H1 (cell line): ENCODE data around the gene ANKRD9. TPM values are rescaled to one million over a fixed set of nuclear protein-coding genes. Genes with fewer than 3 reads are reported as not detected.

Experiments
- CTCF ChIA-PET: fragments of 300-600 bp; sonication (Branson Sonifier 250); formaldehyde crosslinking; loops from one replicate; lab custom pipeline; 2021; ENCODE audit not compliant: partially characterized antibody; lab: Charles Lee
- POLR2A ChIA-PET: fragments of 300-600 bp; sonication (Branson Sonifier 250); formaldehyde crosslinking; loops from one replicate; lab custom pipeline; 2021; ENCODE audit warnings: inconsistent platforms; ENCODE audit not compliant: partially characterized antibody; lab: Charles Lee
- DNase-seq, 2 experiments: peaks; one replicate each; pipeline versions ENCODE4 v3.0.0 to v3.0.0-alpha.2; 2010 to 2022; ENCODE audit warnings: low spot score in 2 of 2, low read depth in 1 of 2, mixed read lengths in 1 of 2
- FAIRE-seq: peaks from 2 replicates; lab custom pipeline; 2011; peaks lifted over from hg19 to GRCh38; lab: Jason Lieb, UNC
- H2AFZ ChIP-seq: 2 replicates; pipeline ENCODE4 v1.8.1; 2012; ENCODE audit warnings: low read length, inconsistent platforms
- H2AK5ac ChIP-seq: 2 replicates; pipeline ENCODE4 v1.6.1; 2013; ENCODE audit warnings: low read depth, low read length
- H2BK120ac ChIP-seq: replicated peaks from 2 replicates; pipeline ENCODE3; 2013; ENCODE audit warnings: low read depth, low read length, inconsistent platforms
- H2BK12ac ChIP-seq: 2 replicates; pipeline ENCODE4 v1.6.1; 2013; ENCODE audit warnings: low read depth, low read length
- H2BK15ac ChIP-seq: 2 replicates; pipeline ENCODE4 v1.6.1; 2013; ENCODE audit warnings: low read length
- H2BK20ac ChIP-seq: 2 replicates; pipeline ENCODE4 v1.6.1; 2013; ENCODE audit warnings: low read length
- H2BK5ac ChIP-seq: 2 replicates; pipeline ENCODE4 v1.6.1; 2013; ENCODE audit warnings: low read depth, low read length
- H3K14ac ChIP-seq: 2 replicates; pipeline ENCODE4 v1.6.1; 2013; ENCODE audit warnings: inconsistent platforms; ENCODE audit not compliant: insufficient read length
- H3K18ac ChIP-seq: 2 replicates; pipeline ENCODE4 v1.6.1; 2013; ENCODE audit warnings: low read length; ENCODE audit errors: extremely low read depth
- H3K23ac ChIP-seq: 2 replicates; pipeline ENCODE4 v1.6.1; 2013; ENCODE audit warnings: inconsistent platforms; ENCODE audit not compliant: insufficient read length
- H3K23me2 ChIP-seq: 2 replicates; pipeline ENCODE4 v1.6.1; 2013; ENCODE audit warnings: low read depth, low read length
- H3K27ac ChIP-seq: 2 replicates; pipeline ENCODE4 v1.6.1; 2011; ENCODE audit warnings: low read depth, low read length, inconsistent platforms
- H3K27me3 ChIP-seq, 4 experiments: replicated peaks in 1 of 4; 1 replicate in 1 of 4; 2 replicates in 3 of 4; pipeline versions ENCODE4 v1.6.1 to v1.8.1; 2011 to 2013; ENCODE audit warnings: low read length in 3 of 4, mild to moderate bottlenecking in 3 of 4, inconsistent platforms in 2 of 4, mixed read lengths in 2 of 4, moderate library complexity in 1 of 4; ENCODE audit not compliant: control insufficient read depth in 3 of 4, insufficient read depth in 3 of 4; ENCODE audit errors: extremely low read depth in 1 of 4
- H3K36me3 ChIP-seq, 4 experiments: 2 replicates each; pipeline versions ENCODE4 v1.6.1 to v1.8.1; 2011 to 2013; ENCODE audit warnings: mild to moderate bottlenecking in 4 of 4, low read length in 3 of 4, moderate library complexity in 2 of 4, control low read depth in 1 of 4, inconsistent platforms in 1 of 4; ENCODE audit not compliant: insufficient read depth in 4 of 4, control insufficient read depth in 2 of 4
- H3K4ac ChIP-seq: replicated peaks from 2 replicates; pipeline ENCODE3; 2013; ENCODE audit warnings: low read length, low read depth, mixed read lengths, inconsistent platforms; ENCODE audit not compliant: insufficient read length
- H3K4me1 ChIP-seq, 4 experiments: replicated peaks in 1 of 4; 1 replicate in 1 of 4; 2 replicates in 3 of 4; pipeline versions ENCODE4 v1.6.1 to v1.8.1; 2011 to 2013; ENCODE audit warnings: low read length in 3 of 4, inconsistent platforms in 2 of 4, mixed read lengths in 1 of 4; ENCODE audit not compliant: insufficient read depth in 4 of 4, control insufficient read depth in 3 of 4
- H3K4me2 ChIP-seq, 2 experiments: 2 replicates each; pipeline versions ENCODE4 v1.6.1 to v1.8.1; 2011 to 2013; ENCODE audit warnings: low read depth in 2 of 2, low read length in 2 of 2, control low read depth in 1 of 2, inconsistent platforms in 1 of 2, mild to moderate bottlenecking in 1 of 2; ENCODE audit not compliant: insufficient read depth in 1 of 2
- H3K4me3 ChIP-seq, 4 experiments: fragments of 200-600, 300-600 bp in 1 of 4; sonication (generic), shearing (Covaris generic), sonication (Bioruptor Twin) in 1 of 4; 2 replicates each; pipeline versions ENCODE4 v1.5.1 to v1.8.1; 2011 to 2016; ENCODE audit warnings: low read length in 4 of 4, low read depth in 3 of 4, control low read depth in 2 of 4, inconsistent platforms in 2 of 4, mild to moderate bottlenecking in 2 of 4, mixed read lengths in 1 of 4, moderate library complexity in 1 of 4; ENCODE audit not compliant: insufficient read depth in 2 of 4; ENCODE audit errors: extremely low read depth in 1 of 4
- H3K56ac ChIP-seq: replicated peaks from 2 replicates; pipeline ENCODE3; 2013; ENCODE audit warnings: low read depth, mild to moderate bottlenecking, mixed read lengths, low read length, inconsistent platforms; ENCODE audit not compliant: insufficient read length
- H3K79me1 ChIP-seq: 2 replicates; pipeline ENCODE4 v1.6.1; 2013; ENCODE audit warnings: low read depth, low read length, control low read depth
- H3K79me2 ChIP-seq, 2 experiments: 2 replicates each; pipeline versions ENCODE4 v1.6.1 to v1.8.1; 2012 to 2013; ENCODE audit warnings: low read length in 2 of 2, mild to moderate bottlenecking in 2 of 2, inconsistent platforms in 1 of 2; ENCODE audit not compliant: insufficient read depth in 2 of 2, control insufficient read depth in 1 of 2
- H3K9ac ChIP-seq, 4 experiments: replicated peaks in 1 of 4; 1 replicate in 1 of 4; 2 replicates in 3 of 4; pipeline versions ENCODE4 v1.6.1 to v1.8.1; 2011 to 2013; ENCODE audit warnings: low read depth in 3 of 4, low read length in 3 of 4, control low read depth in 2 of 4, mild to moderate bottlenecking in 2 of 4, moderate library complexity in 2 of 4, inconsistent platforms in 1 of 4; ENCODE audit errors: extremely low read depth in 1 of 4
- H3K9me3 ChIP-seq, 2 experiments: 2 replicates each; pipeline versions ENCODE4 v1.6.1 to v1.8.1; 2012 to 2013; ENCODE audit warnings: mild to moderate bottlenecking in 2 of 2, moderate library complexity in 2 of 2, control low read depth in 1 of 2, inconsistent platforms in 1 of 2, low read depth in 1 of 2, low read length in 1 of 2, mixed read lengths in 1 of 2; ENCODE audit not compliant: insufficient read depth in 2 of 2
- H4K20me1 ChIP-seq, 2 experiments: replicated peaks in 1 of 2; 2 replicates each; pipeline versions ENCODE3 to v1.8.1; 2011 to 2013; ENCODE audit warnings: inconsistent platforms in 2 of 2, low read length in 2 of 2, mild to moderate bottlenecking in 1 of 2; ENCODE audit not compliant: insufficient read depth in 2 of 2, control insufficient read depth in 1 of 2
- H4K5ac ChIP-seq: 2 replicates; pipeline ENCODE4 v1.6.1; 2013; ENCODE audit warnings: low read length, low read depth, mixed read lengths, inconsistent platforms; ENCODE audit not compliant: insufficient read length
- H4K8ac ChIP-seq: 2 replicates; pipeline ENCODE4 v1.8.0; 2013; ENCODE audit warnings: mild to moderate bottlenecking, moderate library complexity, low read length, inconsistent platforms; ENCODE audit not compliant: insufficient read depth; ENCODE audit errors: extremely low read depth
- H4K91ac ChIP-seq: replicated peaks from 2 replicates; pipeline ENCODE3; 2013; ENCODE audit warnings: low read length, mixed read lengths, inconsistent platforms; ENCODE audit not compliant: insufficient read length
- SP2 ChIP-seq: IDR thresholded peaks from 2 replicates; pipeline ENCODE4 v1.6.1; 2012; ENCODE audit warnings: mild to moderate bottlenecking, low read length, inconsistent platforms
- WGBS, 2 experiments: shearing (Covaris generic) in 1 of 2; methylation state at CpG; one replicate each; pipeline versions ENCODE4 v1.1.6 to v1.1.7; 2013 to 2015; ENCODE audit warnings: low lambda C conversion rate in 2 of 2, mixed read lengths in 2 of 2, inconsistent platforms in 1 of 2, low coverage in 1 of 2, missing lambda C conversion rate in 1 of 2; ENCODE audit not compliant: insufficient replicate concordance in 2 of 2, insufficient coverage in 1 of 2, insufficient read length in 1 of 2; ENCODE audit errors: extremely low coverage in 1 of 2, missing lambda C conversion rate in 1 of 2; 5-methylcytosine and 5-hydroxymethylcytosine counted together
- polyA plus RNA-seq, 7 experiments: library from polyadenylated mRNA; depleted of rRNA in 3 of 7; stranded (reverse) in 5 of 7; unstranded in 2 of 7; fragments of >200 nt in 5 of 7; fragments of 200-250 nt in 2 of 7; gene quantifications; 1 replicate in 5 of 7; 2 replicates in 1 of 7; 4 replicates in 1 of 7; pipeline versions ENCODE4 v1.2.1 to v1.2.3, GENCODE V29; 2011 to 2013; ENCODE audit warnings: missing spikeins in 2 of 7, mixed read lengths in 2 of 7
- total RNA-seq: library from RNA; stranded (reverse); fragmentation: NEBNext Ultra II Directional; extraction: Animal tissue kit (Norgen Biotek cat#: 25700); gene quantifications from 2 replicates; pipeline ENCODE4 v1.2.1, GENCODE V29; 2021
- TF ChIP-seq, protein P1 (sequence below): IDR thresholded peaks from 2 replicates; pipeline ENCODE4 v1.6.1; 2012; ENCODE audit warnings: inconsistent platforms
- TF ChIP-seq, protein P2 (sequence below): IDR thresholded peaks from 2 replicates; pipeline ENCODE4 v1.6.1; 2012; ENCODE audit warnings: inconsistent platforms

The ANKRD9 gene
- total and polyA plus RNA-seq, 2 of the 8 experiments (the other 6 are each of a cell fraction or from before 2014, with no cell fraction given), result 37.0 to 41.8 TPM

DNA sequence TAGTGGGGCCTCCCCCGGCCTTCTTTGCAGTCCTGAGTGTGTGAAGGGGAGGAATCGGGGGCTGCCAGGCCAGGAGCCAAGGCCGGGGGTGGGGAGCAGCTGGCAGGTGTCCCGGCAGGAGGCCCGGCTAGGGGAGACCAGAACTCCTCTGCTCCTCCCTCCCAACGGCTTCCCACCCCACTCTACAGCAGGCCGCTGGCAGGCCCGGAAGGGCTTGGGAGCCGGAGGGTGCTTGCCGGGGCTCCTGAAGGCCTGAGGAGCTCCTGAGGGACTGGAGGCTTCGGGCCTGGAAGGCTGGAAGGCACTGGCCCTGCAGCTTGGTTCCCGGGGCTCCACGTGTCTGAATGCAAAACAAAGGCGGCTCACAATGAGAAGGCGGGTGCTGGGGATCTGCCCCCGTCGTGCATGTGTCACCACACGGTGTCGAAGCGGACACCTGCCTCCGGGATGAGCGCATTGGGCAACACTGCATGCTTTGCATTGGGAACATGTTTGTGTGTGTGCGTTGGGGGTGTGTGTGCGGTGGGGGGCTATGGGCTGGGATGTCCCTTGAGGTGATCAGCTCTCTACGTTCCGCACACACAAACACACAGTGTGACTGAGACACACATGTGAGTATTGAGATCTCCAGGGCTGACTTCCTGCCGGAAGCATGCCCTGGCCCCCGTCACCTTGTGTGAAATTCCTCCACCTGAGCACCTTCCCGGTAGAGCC lies 30.9 kb upstream of the ANKRD9 start:
- ChIA-PET POLR2A (interaction anchor here (0.9 to 8.5 kb wide), 4 partner anchors 11 to 45 kb away, joined by 4 to 50 read pairs (median 5); no protein-coding TSS in a partner anchor), CTCF (interaction anchor here (0.6 to 3.7 kb wide), 8 partner anchors 13 to 54 kb away, joined by 3 to 15 read pairs (median 5); no protein-coding TSS in a partner anchor)
- H3K4me1 ChIP-seq, result peaks cover 0 to 16% (median 12%) of the 10 kb centered on the region in 4 experiments; a peak in 6 of 7 replicates

More for the DNA sequence above, 30.9 kb upstream of the ANKRD9 start:
- Histone ChIP-seq H3K4me2 (no peak overlapping the region), H4K8ac (no peak overlapping the region), H3K14ac (no peak overlapping the region), H2BK120ac (no peak overlapping the region), H3K27ac (no peak overlapping the region), H3K36me3 (no peaks in the 10 kb centered on the region), H3K27me3 (peaks cover 0 to 7% (median 4%) of the 10 kb centered on the region in 4 experiments; a peak in 4 of 7 replicates), H3K4me3 (no peak overlapping the region), H4K91ac (peak overlapping the region; percentile 91), H3K23me2 (peaks cover 3% of the 10 kb centered on the region; the same call in 1 of the 2 replicates), H3K56ac (no peak overlapping the region), H3K79me2 (no peaks in the 10 kb centered on the region), H2AFZ (0 out of 2 replicates have a peak overlapping the region, but pooled peaks have one; percentile 28), H3K79me1 (no peaks in the 10 kb centered on the region), H4K5ac (peak overlapping the region; percentile 54), H2BK20ac (peak overlapping the region; percentile 24; the same call in 1 of the 2 replicates), H3K23ac (no peak overlapping the region), H2BK15ac (peak overlapping the region; percentile 11), H3K9ac (no peak overlapping the region), H3K9me3 (no peaks in the 10 kb centered on the region), H2AK5ac (no peak overlapping the region), H3K18ac (peak overlapping the region; percentile 32), H2BK5ac (no peak overlapping the region), H2BK12ac (peak overlapping the region; percentile 10; the same call in 1 of the 2 replicates), H3K4ac (peak overlapping the region; percentile 32), H4K20me1 (no peaks in the 10 kb centered on the region)
- WGBS, 2 experiments, result 85% methylated on average over 24 of the region's 29 CpGs; no CpG with 5 or more reads in 1 of the 2 experiments
- FAIRE-seq (no peak), DNase-seq (no peak)
- TF ChIP-seq, protein P1, sequence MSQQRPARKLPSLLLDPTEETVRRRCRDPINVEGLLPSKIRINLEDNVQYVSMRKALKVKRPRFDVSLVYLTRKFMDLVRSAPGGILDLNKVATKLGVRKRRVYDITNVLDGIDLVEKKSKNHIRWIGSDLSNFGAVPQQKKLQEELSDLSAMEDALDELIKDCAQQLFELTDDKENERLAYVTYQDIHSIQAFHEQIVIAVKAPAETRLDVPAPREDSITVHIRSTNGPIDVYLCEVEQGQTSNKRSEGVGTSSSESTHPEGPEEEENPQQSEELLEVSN, result peak; percentile 83
- TF ChIP-seq SP2, result no peak
- TF ChIP-seq, protein P2, sequence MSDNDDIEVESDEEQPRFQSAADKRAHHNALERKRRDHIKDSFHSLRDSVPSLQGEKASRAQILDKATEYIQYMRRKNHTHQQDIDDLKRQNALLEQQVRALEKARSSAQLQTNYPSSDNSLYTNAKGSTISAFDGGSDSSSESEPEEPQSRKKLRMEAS, result peak; percentile 87
